Measurements from ENCODE around the gene DUOXA2. TPM values are rescaled to one million over a fixed set of nuclear protein-coding genes. Genes with fewer than 3 reads are reported as not detected.

The DUOXA2 gene
- total and polyA plus RNA-seq, 2 of the 4 experiments (the other 2 are of a cell fraction) = not detected

GRCh38 chr15:45148076-45149059 lies 34.2 kb downstream of the DUOXA2 start (continued):
- TF ChIP-seq BHLHE40 (IDR thresholded peaks at IDR 0.05; ENCODE audit: low read depth, low read length) = no peak

DNA sequence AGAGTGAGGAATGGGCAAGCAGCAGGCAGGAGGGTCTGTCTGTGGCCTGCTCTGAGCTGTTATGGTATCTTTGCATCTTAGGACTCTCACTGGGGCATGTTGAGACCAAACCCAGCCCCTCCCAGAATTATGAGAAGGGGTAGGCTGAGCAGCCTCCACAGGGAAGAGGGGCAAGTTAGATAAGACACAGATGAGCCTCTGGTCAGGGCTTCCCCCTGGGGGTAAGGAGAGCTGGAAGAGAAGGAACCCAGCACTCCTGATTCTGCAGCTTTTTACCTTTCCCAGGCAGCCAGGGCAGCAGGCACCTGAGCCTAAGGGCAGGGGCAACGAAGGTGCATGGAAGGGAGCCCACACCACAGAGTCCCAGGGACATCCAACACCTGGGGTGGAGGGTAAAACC lies 34.9 kb downstream of the DUOXA2 start:
- Histone ChIP-seq H2BK20ac (ENCODE audit: low read depth, low read length) (no peak overlapping the region), H3K23ac (ENCODE audit: low read depth, low read length) (no peak overlapping the region), H4K8ac (ENCODE audit: low read depth in 2 of 2, low read length in 2 of 2) (no peak overlapping the region), H2AK9ac (replicated peaks; ENCODE audit: low read depth, low read length, poor library complexity) (no peak overlapping the region), H3K56ac (ENCODE audit: extremely low read depth, insufficient read depth, low read length) (no peak overlapping the region), H3K27me3 (ENCODE audit: control insufficient read depth, insufficient read depth, low read length) (peaks cover 5% of the 10 kb centered on the region; the same call in 1 of the 2 replicates), H3K9me3 (ENCODE audit: control insufficient read depth, insufficient read depth, low read length) (no peaks in the 10 kb centered on the region), H3K27ac (ENCODE audit: insufficient read depth, low read length) (no peak overlapping the region), H2BK120ac (ENCODE audit: low read depth, low read length) (no peak overlapping the region), H3K9me1 (ENCODE audit: insufficient read depth, low read length) (no peaks in the 10 kb centered on the region), H2BK5ac (ENCODE audit: low read depth, low read length, poor library complexity, severe bottlenecking) (no peak overlapping the region), H3K4me2 (ENCODE audit: low read depth, low read length) (no peak overlapping the region), H2AFZ (replicated peaks; ENCODE audit: low read length, poor library complexity) (no peak overlapping the region), H4K5ac (ENCODE audit: low read depth, low read length) (no peak overlapping the region), H4K20me1 (ENCODE audit: insufficient read depth, low read length) (no peaks in the 10 kb centered on the region), H3K4me1 (ENCODE audit: control insufficient read depth, insufficient read depth, low read length) (no peaks in the 10 kb centered on the region; the same call in 1 of the 2 replicates), H3K4me3 (ENCODE audit: insufficient read depth, low read depth, low read length) (no peak overlapping the region), H4K91ac (ENCODE audit: insufficient read depth, low read depth, low read length) (no peak overlapping the region), H3K4ac (ENCODE audit: low read depth, low read length) (no peak overlapping the region), H2BK15ac (ENCODE audit: low read depth, low read length) (no peak overlapping the region), H3K14ac (replicated peaks; ENCODE audit: low read depth, low read length) (no peak overlapping the region), H2AK5ac (ENCODE audit: low read depth, low read length) (no peak overlapping the region), H3K18ac (ENCODE audit: low read depth, low read length) (no peak overlapping the region), H3K36me3 (ENCODE audit: control insufficient read depth, insufficient read depth, low read length) (no peaks in the 10 kb centered on the region), H3K79me1 (ENCODE audit: low read depth in 1 of 2, low read length in 2 of 2) (no peaks in the 10 kb centered on the region), H3K9ac (ENCODE audit: low read depth, low read length) (no peak overlapping the region)
- intact Hi-C loops (cut with micrococcal nuclease) (no loop called here), dilution Hi-C loops (cut with HindIII; ENCODE audit: low sequenced_read_pairs, unreplicated experiment) (no loop called here), in situ Hi-C loops (cut with MboI; ENCODE audit: low sequenced_read_pairs) (no loop called here)
- DNase-seq = no peak
- no CpG with 5 or more reads among the region's 1 CpG for WGBS, 2 experiments (ENCODE audit: extremely low coverage in 2 of 2, insufficient read length in 1 of 2)
- no peak for ATAC-seq (ENCODE audit: low read depth)
- CTCF ChIA-PET = no interaction called here
- no TSS peak for BruUV-seq (replicated peaks)
- POLR2A ChIA-PET (ENCODE audit: unreplicated experiment) = no interaction called here
- no peak for TF ChIP-seq NFE2L2 (IDR thresholded peaks at IDR 0.05; ENCODE audit: low read depth, low read length)
- TF ChIP-seq, protein P1, sequence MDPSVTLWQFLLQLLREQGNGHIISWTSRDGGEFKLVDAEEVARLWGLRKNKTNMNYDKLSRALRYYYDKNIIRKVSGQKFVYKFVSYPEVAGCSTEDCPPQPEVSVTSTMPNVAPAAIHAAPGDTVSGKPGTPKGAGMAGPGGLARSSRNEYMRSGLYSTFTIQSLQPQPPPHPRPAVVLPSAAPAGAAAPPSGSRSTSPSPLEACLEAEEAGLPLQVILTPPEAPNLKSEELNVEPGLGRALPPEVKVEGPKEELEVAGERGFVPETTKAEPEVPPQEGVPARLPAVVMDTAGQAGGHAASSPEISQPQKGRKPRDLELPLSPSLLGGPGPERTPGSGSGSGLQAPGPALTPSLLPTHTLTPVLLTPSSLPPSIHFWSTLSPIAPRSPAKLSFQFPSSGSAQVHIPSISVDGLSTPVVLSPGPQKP (IDR thresholded peaks at IDR 0.05; ENCODE audit: borderline replicate concordance, low read depth, low read length) = no peak
- TF ChIP-seq RAD21 (IDR thresholded peaks at IDR 0.05; ENCODE audit: low read length) = no peak
- no peak for TF ChIP-seq RCOR1 (IDR thresholded peaks at IDR 0.05; ENCODE audit: insufficient replicate concordance, low read length)
- no peak for TF ChIP-seq MXI1 (IDR thresholded peaks at IDR 0.05; ENCODE audit: borderline replicate concordance, low read depth, low read length)
- TF ChIP-seq CEBPB (IDR thresholded peaks at IDR 0.05; ENCODE audit: low read depth, low read length) = no peak
- TF ChIP-seq SMC3 (IDR thresholded peaks at IDR 0.05; ENCODE audit: low read depth, low read length) = no peak
- TF ChIP-seq BHLHE40 (IDR thresholded peaks at IDR 0.05; ENCODE audit: low read depth, low read length) = no peak
- TF ChIP-seq FOS (IDR thresholded peaks at IDR 0.05; ENCODE audit: low read depth, low read length) = no peak
- TF ChIP-seq, protein P2, sequence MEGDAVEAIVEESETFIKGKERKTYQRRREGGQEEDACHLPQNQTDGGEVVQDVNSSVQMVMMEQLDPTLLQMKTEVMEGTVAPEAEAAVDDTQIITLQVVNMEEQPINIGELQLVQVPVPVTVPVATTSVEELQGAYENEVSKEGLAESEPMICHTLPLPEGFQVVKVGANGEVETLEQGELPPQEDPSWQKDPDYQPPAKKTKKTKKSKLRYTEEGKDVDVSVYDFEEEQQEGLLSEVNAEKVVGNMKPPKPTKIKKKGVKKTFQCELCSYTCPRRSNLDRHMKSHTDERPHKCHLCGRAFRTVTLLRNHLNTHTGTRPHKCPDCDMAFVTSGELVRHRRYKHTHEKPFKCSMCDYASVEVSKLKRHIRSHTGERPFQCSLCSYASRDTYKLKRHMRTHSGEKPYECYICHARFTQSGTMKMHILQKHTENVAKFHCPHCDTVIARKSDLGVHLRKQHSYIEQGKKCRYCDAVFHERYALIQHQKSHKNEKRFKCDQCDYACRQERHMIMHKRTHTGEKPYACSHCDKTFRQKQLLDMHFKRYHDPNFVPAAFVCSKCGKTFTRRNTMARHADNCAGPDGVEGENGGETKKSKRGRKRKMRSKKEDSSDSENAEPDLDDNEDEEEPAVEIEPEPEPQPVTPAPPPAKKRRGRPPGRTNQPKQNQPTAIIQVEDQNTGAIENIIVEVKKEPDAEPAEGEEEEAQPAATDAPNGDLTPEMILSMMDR (conservative IDR thresholded peaks at IDR 0.05; ENCODE audit: low read depth, low read length) = no peak
- no peak for TF ChIP-seq CHD1 (IDR thresholded peaks at IDR 0.05; ENCODE audit: low read depth, low read length)
- TF ChIP-seq RFX5 (IDR thresholded peaks at IDR 0.05; ENCODE audit: low read depth, low read length) = no peak
- TF ChIP-seq MAFK (IDR thresholded peaks at IDR 0.05; ENCODE audit: low read depth, low read length) = no peak
- no peak for TF ChIP-seq MAZ (IDR thresholded peaks at IDR 0.05; ENCODE audit: borderline replicate concordance, low read depth, low read length)
